PC-9 (cell line): ENCODE data around the gene ZNF784. TPM values are rescaled to one million over a fixed set of nuclear protein-coding genes. Genes with fewer than 3 reads are reported as not detected.

Experiments used
- BruUV-seq: library from RNA; stranded (reverse); fragments of 400-500 nt; replicated peaks from 2 replicates; lab custom pipeline; 2021; lab: Mats Ljungman, UMichigan
- CTCF ChIA-PET: fragments of 300-600 bp; sonication (Branson Sonifier 250); formaldehyde crosslinking; loops from one replicate; lab custom pipeline; 2022; ENCODE audit warnings: antibody characterized with exemption; lab: Charles Lee
- POLR2A ChIA-PET: fragments of 300-600 bp; sonication (Branson Sonifier 250); formaldehyde crosslinking; loops from one replicate; lab custom pipeline; 2022; ENCODE audit warnings: antibody characterized with exemption; ENCODE audit not compliant: unreplicated experiment; lab: Charles Lee
- DNase-seq, 2 experiments: peaks; one replicate each; pipeline versions ENCODE4 v3.0.0 to v3.0.0-alpha.2; 2015 to 2022; ENCODE audit warnings: mixed read lengths in 1 of 2
- H2AFZ ChIP-seq: fragments of 200-600 bp; sonication (generic); 2 replicates; pipeline ENCODE4 v1.8.1; 2017; ENCODE audit warnings: antibody characterized with exemption
- H3F3A ChIP-seq: fragments of 200-600 bp; sonication (generic); 2 replicates; pipeline ENCODE4 v1.8.1; 2017; ENCODE audit warnings: antibody characterized with exemption, mild to moderate bottlenecking, low read depth; ENCODE audit not compliant: insufficient read depth
- H3K27ac ChIP-seq: fragments of 200-600 bp; sonication (generic); 2 replicates; pipeline ENCODE4 v1.6.1; 2016; ENCODE audit warnings: mixed run types
- H3K27me3 ChIP-seq: fragments of 200-600 bp; sonication (generic); 2 replicates; pipeline ENCODE4 v1.6.1; 2016; ENCODE audit warnings: low read depth, mixed run types; ENCODE audit not compliant: insufficient read depth
- H3K36me3 ChIP-seq: fragments of 200-600 bp; sonication (generic); 2 replicates; pipeline ENCODE4 v1.6.1; 2016; ENCODE audit warnings: low read depth, mixed run types
- H3K4me1 ChIP-seq: fragments of 200-600 bp; sonication (generic); replicated peaks from 2 replicates; pipeline ENCODE4 v1.6.1; 2016; ENCODE audit warnings: mixed run types; ENCODE audit not compliant: insufficient read depth
- H3K4me2 ChIP-seq: fragments of 200-600 bp; sonication (generic); 2 replicates; pipeline ENCODE4 v1.6.1; 2017; ENCODE audit warnings: mixed run types
- H3K4me3 ChIP-seq: fragments of 200-600 bp; sonication (generic); 2 replicates; pipeline ENCODE4 v1.6.1; 2016; ENCODE audit warnings: mixed run types
- H3K79me2 ChIP-seq: fragments of 200-600 bp; sonication (generic); 2 replicates; pipeline ENCODE4 v1.6.1; 2017; ENCODE audit warnings: low read depth, mixed run types
- H3K9me2 ChIP-seq: fragments of 200-600 bp; sonication (generic); 2 replicates; pipeline ENCODE4 v1.8.1; 2017; ENCODE audit warnings: mild to moderate bottlenecking; ENCODE audit not compliant: insufficient read depth
- H3K9me3 ChIP-seq: fragments of 200-600 bp; sonication (generic); 2 replicates; pipeline ENCODE4 v1.8.1; 2016; ENCODE audit warnings: low read depth; ENCODE audit not compliant: insufficient read depth
- H4K20me1 ChIP-seq: fragments of 200-600 bp; sonication (generic); 2 replicates; pipeline ENCODE4 v1.8.1; 2017; ENCODE audit not compliant: insufficient read depth
- EZH2 ChIP-seq: fragments of 200-600 bp; sonication (generic); IDR thresholded peaks from 2 replicates; pipeline ENCODE4 v1.8.0; 2017; ENCODE audit warnings: antibody characterized with exemption, low read depth
- intact Hi-C: fragments of 100-400 bp; cut with micrococcal nuclease; formaldehyde crosslinking; loops from one replicate; pipeline ENCODE4 v1.10.0; 2022; ENCODE audit not compliant: unreplicated experiment
- total RNA-seq: library from RNA; stranded (reverse); gene quantifications from 2 replicates; pipeline ENCODE4 v1.2.3, GENCODE V29; 2021
- TF ChIP-seq, protein P1 (sequence below): fragments of 200-600 bp; sonication (generic); conservative IDR thresholded peaks from 2 replicates; pipeline ENCODE4 v1.6.1; 2017; ENCODE audit warnings: mixed run types, antibody characterized with exemption, mild to moderate bottlenecking, moderate library complexity

The ZNF784 gene
- total RNA-seq, 1 experiment from 2014 or later: 5.4 TPM

- ChIA-PET POLR2A (no interaction called here), CTCF (interaction anchor here (0.6 kb wide), 1 partner anchor 143 kb away, joined by 3 read pairs; no protein-coding TSS in a partner anchor)
- TF ChIP-seq EZH2: no peak
- TF ChIP-seq, protein P1, sequence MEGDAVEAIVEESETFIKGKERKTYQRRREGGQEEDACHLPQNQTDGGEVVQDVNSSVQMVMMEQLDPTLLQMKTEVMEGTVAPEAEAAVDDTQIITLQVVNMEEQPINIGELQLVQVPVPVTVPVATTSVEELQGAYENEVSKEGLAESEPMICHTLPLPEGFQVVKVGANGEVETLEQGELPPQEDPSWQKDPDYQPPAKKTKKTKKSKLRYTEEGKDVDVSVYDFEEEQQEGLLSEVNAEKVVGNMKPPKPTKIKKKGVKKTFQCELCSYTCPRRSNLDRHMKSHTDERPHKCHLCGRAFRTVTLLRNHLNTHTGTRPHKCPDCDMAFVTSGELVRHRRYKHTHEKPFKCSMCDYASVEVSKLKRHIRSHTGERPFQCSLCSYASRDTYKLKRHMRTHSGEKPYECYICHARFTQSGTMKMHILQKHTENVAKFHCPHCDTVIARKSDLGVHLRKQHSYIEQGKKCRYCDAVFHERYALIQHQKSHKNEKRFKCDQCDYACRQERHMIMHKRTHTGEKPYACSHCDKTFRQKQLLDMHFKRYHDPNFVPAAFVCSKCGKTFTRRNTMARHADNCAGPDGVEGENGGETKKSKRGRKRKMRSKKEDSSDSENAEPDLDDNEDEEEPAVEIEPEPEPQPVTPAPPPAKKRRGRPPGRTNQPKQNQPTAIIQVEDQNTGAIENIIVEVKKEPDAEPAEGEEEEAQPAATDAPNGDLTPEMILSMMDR: no peak
- intact Hi-C loops: no loop called here
- DNase-seq: no peak
- peaks cover 25% of the 10 kb centered on the region; the same call in 1 of the 2 replicates for H3F3A ChIP-seq
- H3K4me2 ChIP-seq: no peak overlapping the region
- no peaks in the 10 kb centered on the region for H3K9me3 ChIP-seq
- H3K4me1 ChIP-seq: peaks cover 6% of the 10 kb centered on the region
- no TSS peak for BruUV-seq
- H4K20me1 ChIP-seq: peaks cover 49% of the 10 kb centered on the region
- no peak overlapping the region for H2AFZ ChIP-seq
- no peaks in the 10 kb centered on the region for H3K9me2 ChIP-seq
- peaks cover 12% of the 10 kb centered on the region; the same call in 1 of the 2 replicates for H3K36me3 ChIP-seq
- no peak overlapping the region for H3K27ac ChIP-seq
- peaks cover 34% of the 10 kb centered on the region for H3K79me2 ChIP-seq
- H3K27me3 ChIP-seq: no peaks in the 10 kb centered on the region
- no peak overlapping the region for H3K4me3 ChIP-seq
Measured at GRCh38 chr19:55611300-55611982, 12.9 kb downstream of the ZNF784 start.

GRCh38 chr19:55609326-55609725 is 15.0 kb downstream of the ZNF784 start:
- Histone ChIP-seq H2AFZ (no peak overlapping the region), H3K79me2 (peaks cover 40% of the 10 kb centered on the region), H3K4me1 (peaks cover 10% of the 10 kb centered on the region), H3K27me3 (no peaks in the 10 kb centered on the region), H3K4me2 (no peak overlapping the region), H3K27ac (no peak overlapping the region), H3K9me2 (no peaks in the 10 kb centered on the region), H3K36me3 (peaks cover 12% of the 10 kb centered on the region; the same call in 1 of the 2 replicates), H3F3A (peaks cover 36% of the 10 kb centered on the region), H3K9me3 (no peaks in the 10 kb centered on the region), H4K20me1 (peaks cover 50% of the 10 kb centered on the region), H3K4me3 (no peak overlapping the region)
- intact Hi-C loops: no loop called here
- POLR2A ChIA-PET: no interaction called here
- peak in 1 of 2 experiments; percentile 20 for DNase-seq
- TF ChIP-seq, protein P1: no peak
- no peak for TF ChIP-seq EZH2
- CTCF ChIA-PET: interaction anchor here (0.6 kb wide), 1 partner anchor 15 kb away, joined by 13 read pairs; the partner anchor contains the start of gene ZNF784
- BruUV-seq: no TSS peak

GRCh38 chr19:55606817-55607216 is 17.5 kb downstream of the ZNF784 start:
- intact Hi-C loops: loop anchor here (1.0 kb wide), 1 partner anchor 90 kb away; no protein-coding TSS in a partner anchor
- no peak overlapping the region for H3K27ac ChIP-seq
- CTCF ChIA-PET: interaction anchor here (0.6 to 1.9 kb wide), 4 partner anchors 18 to 350 kb away, joined by 3 to 14 read pairs (median 6); partner anchors contain the start of gene ZNF784
- peaks cover 43% of the 10 kb centered on the region for H3K79me2 ChIP-seq
- peaks cover 12% of the 10 kb centered on the region; the same call in 1 of the 2 replicates for H3K36me3 ChIP-seq
- peaks cover 22% of the 10 kb centered on the region for H3K4me1 ChIP-seq
- no peak for TF ChIP-seq EZH2
- TF ChIP-seq, protein P1: no peak
- H3K4me3 ChIP-seq: peak overlapping the region; percentile 79
- POLR2A ChIA-PET: interaction anchor here (0.6 kb wide), 1 partner anchor 132 kb away, joined by 11 read pairs; no protein-coding TSS in a partner anchor
- no peaks in the 10 kb centered on the region for H3K27me3 ChIP-seq
- peaks cover 39% of the 10 kb centered on the region for H4K20me1 ChIP-seq
- H2AFZ ChIP-seq: no peak overlapping the region
- H3K9me3 ChIP-seq: no peaks in the 10 kb centered on the region
- peak overlapping the region; percentile 93 for H3K4me2 ChIP-seq
- no peak for DNase-seq
- H3K9me2 ChIP-seq: no peaks in the 10 kb centered on the region
- H3F3A ChIP-seq: peaks cover 37% of the 10 kb centered on the region
- BruUV-seq: no TSS peak
